ENCODE data around the gene AMZ1. TPM values are rescaled to one million over a fixed set of nuclear protein-coding genes. Genes with fewer than 3 reads are reported as not detected.
"Not testable (repeated sequence)": the region's sequence is repeated elsewhere in the genome, so short reads cannot be mapped to it uniquely, and the experiment has no call there.

The AMZ1 gene
- total RNA-seq, 1 experiment from 2014 or later: 1.3 TPM

DNA sequence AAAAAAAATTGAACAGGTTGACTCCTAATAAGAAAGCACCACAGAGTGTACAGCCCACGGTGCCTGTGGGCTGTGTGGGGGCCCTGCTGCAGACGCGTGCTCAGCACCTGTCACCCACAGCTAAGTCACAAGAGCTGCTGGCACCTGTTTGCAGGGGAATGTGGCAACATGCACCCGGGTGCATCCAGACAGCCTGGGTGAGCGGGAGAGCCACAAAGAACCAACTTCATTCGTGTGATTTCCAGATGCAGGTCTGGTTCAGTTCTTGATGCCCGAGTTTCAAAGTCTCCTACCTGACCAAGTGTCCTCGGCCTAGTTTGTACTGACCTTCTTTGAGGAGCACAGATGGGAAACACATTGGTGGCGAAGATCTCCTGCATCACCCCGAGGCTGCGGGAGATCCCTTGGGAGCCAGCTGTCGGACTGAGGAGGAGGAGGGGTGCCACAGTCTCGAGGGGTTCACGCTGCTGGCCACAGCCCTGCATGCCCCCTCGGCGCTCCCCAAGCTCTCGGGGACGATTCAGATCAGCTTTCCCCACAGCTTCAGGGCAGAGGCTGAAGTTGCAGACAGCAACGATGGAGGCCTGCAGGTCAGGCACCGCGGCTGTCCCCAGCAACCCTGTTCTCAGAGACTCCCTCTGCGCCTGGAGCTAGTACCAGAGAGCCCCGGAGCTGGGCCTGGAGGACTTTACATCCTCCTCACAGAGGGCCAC lies 35.3 kb downstream of the AMZ1 start:
- peaks cover 64% of the 10 kb centered on the region for H3K36me3 ChIP-seq
- no peaks in the 10 kb centered on the region for H3K9me3 ChIP-seq (replicated peaks)

DNA sequence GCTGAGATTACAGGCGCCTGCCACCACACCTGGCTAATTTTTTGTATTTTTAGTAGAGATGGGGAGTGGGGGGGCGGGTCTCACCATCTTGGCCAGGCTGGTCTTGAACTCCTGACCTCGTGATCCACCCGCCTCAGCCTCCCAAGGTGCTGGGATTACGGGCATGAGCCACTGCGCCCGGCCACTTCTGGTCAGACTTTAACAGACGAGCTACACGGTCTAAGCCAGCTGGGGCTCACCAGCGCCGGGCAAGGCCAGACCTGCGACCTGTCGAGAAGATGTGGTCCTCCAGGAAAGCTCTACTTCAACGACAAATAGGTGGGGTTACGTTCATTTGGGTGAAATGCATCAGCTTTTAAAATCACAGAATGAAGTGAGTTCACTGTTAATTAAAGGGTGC lies 36.0 kb downstream of the AMZ1 start:
- Histone ChIP-seq H3K36me3 (peaks cover 65% of the 10 kb centered on the region), H3K4me1 (replicated peaks) (peaks cover 15% of the 10 kb centered on the region)
- H3K9me3 ChIP-seq (replicated peaks); H3K4me3 ChIP-seq; DNase-seq (ENCODE audit: low read depth in 1 of 2, low spot score in 2 of 2); H3K27ac ChIP-seq; H3K27me3 ChIP-seq (replicated peaks): not testable (repeated sequence)

More for the DNA sequence above, 35.3 kb downstream of the AMZ1 start:
- no peak for DNase-seq (ENCODE audit: low read depth in 1 of 2, low spot score in 2 of 2)
- Histone ChIP-seq H3K27me3 (replicated peaks) (no peaks in the 10 kb centered on the region), H3K4me1 (replicated peaks) (peaks cover 12% of the 10 kb centered on the region), H3K27ac (no peak overlapping the region), H3K4me3 (no peak overlapping the region)

DNA sequence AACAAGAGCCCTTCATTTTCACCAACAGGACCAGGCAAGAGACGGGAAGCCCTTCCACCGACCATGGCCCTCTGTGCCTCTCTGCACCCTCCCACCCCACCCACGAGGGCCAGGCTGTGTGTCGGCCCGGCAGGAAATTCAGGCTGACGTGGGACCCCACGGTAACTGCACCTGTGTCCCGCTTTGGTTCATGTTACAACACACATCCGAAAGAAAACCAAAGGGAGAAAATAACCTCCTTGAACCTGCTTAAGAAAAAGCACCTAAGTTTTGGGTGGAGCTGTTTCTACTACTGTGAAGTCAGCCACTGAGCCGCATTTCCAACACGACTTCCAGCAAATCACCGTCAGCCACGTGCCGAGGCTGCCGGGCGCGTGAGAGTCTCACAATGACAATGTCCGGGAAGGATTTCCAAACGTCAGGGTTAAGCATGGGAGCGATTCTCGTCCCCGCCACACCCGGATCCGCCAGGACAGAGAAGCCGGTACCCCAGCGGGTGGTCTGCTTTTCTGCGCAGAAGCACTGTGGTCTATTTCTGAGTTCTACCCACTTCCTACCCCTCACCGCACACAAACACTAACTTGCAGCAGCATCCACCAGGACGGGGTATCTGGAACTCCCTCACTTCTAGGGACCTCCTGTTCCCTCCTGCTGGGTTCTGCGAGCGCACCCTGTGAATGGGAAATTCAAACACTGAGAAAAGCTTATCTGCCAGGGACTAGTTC lies 36.6 kb downstream of the AMZ1 start:
- Histone ChIP-seq H3K4me1 (replicated peaks) (peaks cover 15% of the 10 kb centered on the region), H3K4me3 (no peak overlapping the region), H3K9me3 (replicated peaks) (no peaks in the 10 kb centered on the region), H3K36me3 (peaks cover 66% of the 10 kb centered on the region), H3K27me3 (replicated peaks) (no peaks in the 10 kb centered on the region), H3K27ac (no peak overlapping the region)
- DNase-seq (ENCODE audit: low read depth in 1 of 2, low spot score in 2 of 2): no peak

DNA sequence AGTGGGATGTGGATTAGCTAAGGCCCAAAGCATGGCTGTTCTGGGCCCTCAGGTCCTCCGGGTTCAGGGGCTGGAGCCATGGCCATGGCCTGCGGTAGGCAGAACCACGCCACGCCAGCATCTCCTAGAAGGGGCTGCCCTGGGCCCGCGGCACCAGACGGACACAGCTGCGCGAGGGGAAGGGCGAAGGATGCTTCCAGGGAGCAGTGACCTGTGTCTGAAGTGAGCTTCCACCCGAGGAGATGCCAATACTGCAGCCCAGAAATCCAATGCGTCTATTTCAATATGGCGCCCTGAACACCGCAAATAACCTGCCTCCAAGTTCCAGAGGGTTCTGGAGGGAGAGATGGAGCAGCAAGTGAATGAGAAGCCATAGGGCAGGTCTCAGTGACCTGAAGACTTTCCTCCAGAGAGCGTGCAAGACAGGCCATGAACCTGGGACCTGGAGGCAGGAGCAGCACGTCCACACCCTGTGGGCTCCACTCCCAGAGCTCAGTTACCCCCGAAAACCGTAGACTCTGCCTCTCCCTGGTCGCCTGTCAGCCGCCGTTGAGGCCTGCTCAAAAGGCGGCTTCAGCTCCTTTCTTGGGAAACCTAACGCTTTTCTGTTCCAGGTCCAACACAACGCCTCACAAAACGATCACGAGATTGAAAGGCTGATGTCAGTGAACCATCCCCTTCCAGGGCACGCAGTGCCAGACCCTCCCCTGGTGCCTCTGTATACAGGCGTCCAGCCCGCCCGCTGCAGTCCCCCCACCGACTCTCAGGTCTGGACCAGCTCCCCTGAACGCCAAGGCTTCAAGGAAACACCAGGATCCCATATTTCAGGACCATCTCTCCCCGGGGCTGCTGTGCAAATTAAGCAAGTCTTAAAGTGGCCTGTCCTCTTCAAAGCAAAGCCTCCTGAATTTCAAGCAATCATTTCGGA lies 37.4 kb downstream of the AMZ1 start:
- no peaks in the 10 kb centered on the region for H3K27me3 ChIP-seq (replicated peaks)
- no peak overlapping the region for H3K4me3 ChIP-seq
- H3K4me1 ChIP-seq (replicated peaks): peaks cover 15% of the 10 kb centered on the region
- DNase-seq (ENCODE audit: low read depth in 1 of 2, low spot score in 2 of 2): no peak
- H3K36me3 ChIP-seq: peaks cover 66% of the 10 kb centered on the region
- H3K9me3 ChIP-seq (replicated peaks): no peaks in the 10 kb centered on the region
- no peak overlapping the region for H3K27ac ChIP-seq

DNA sequence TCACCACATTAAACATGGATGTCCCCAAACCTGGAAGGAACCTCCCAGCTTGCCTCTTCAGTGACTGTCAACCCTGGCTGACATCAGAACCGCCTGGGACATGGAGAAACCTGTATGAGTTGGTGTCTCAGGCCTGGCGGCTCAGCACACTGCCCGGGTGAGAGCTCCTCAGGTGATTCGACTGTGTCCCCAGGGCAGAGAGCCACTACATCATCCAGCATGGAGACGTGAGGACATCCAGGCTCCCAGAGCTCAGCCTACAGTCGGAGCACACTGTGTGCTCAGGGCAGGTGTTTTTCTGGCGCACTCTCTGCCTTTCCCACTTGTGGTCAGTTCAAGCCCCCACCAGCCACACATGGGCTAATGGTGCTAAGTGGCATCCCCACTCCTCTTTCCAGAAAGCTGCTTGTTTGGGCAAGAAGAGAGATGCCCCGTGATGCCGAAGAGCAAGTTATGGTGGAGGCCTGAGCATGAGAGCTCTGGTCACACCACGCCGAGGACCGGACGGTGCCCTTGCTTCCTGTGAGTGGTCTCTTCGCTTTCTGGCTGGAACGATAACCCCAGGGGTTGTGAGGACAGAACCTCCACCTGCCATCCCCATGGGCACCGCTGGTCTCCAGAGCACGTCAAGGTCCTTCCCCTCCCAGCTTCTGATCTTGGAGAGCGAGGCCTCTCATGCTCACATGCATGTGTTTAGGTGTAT lies 38.5 kb downstream of the AMZ1 start:
- Histone ChIP-seq H3K4me3 (no peak overlapping the region), H3K4me1 (replicated peaks) (peaks cover 4% of the 10 kb centered on the region), H3K36me3 (peaks cover 74% of the 10 kb centered on the region), H3K27me3 (replicated peaks) (no peaks in the 10 kb centered on the region), H3K27ac (no peak overlapping the region), H3K9me3 (replicated peaks) (no peaks in the 10 kb centered on the region)
- no peak for DNase-seq (ENCODE audit: low read depth in 1 of 2, low spot score in 2 of 2)

DNA sequence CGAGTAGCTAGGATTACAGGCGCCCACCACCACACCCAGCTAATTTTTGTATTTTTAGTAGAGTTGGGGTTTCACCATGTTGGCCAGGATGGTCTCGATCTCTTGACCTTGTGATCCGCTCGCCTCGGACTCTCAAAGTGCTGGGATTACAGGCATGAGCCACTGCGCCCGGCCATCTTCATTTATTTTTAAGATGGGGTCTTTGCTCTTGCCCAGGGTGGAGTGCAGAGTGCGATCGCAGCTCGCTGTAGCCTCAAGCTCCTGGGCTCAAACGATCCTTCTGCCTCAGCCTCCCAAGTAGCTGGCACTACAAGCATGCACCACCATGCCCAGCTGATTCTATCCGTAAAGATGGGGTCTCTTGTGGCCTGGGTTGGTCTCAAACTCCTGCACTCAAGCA lies 39.2 kb downstream of the AMZ1 start:
- DNase-seq (ENCODE audit: low read depth in 1 of 2, low spot score in 2 of 2): peak in 1 of 2 experiments; percentile 23
- H3K4me3 ChIP-seq; H3K4me1 ChIP-seq (replicated peaks); H3K27ac ChIP-seq; H3K9me3 ChIP-seq (replicated peaks); H3K27me3 ChIP-seq (replicated peaks): not testable (repeated sequence)
- peaks cover 76% of the 10 kb centered on the region for H3K36me3 ChIP-seq

DNA sequence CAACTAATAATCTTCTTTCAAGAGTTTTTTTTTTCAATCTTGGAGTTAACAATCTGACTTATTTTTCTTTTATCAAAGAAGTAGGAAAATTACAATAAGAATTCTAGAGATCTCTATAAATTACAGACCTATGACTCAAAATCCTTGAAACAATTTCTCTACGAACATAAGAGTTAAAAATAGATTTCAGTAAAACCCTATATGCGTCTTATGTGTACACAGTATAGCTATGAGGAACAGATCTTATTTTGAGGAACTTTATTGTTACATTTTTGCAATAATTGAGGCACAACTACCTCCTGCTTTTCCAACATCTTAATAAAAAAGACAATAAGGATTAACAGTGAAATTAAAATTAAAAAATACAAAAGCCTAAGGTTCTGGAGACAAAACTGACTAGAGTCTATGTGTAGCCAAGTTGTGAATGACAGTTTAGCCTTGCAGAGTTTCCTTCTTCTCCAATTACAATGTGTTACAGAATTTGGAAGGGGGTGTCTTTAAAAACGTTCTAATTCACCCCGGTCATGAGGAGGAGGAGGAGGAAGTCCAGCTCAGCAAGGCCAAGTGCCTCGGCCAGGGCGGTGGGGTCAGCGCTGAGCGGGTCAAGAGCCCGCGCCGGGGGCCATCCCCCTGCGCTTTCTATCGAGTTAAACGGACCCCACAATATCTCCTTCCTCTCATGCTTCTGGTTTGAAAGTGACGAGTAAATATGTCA lies 40.5 kb downstream of the AMZ1 start:
- peak in 1 of 2 experiments; percentile 16 for DNase-seq (ENCODE audit: low read depth in 1 of 2, low spot score in 2 of 2)
- no peak overlapping the region; the same call in 1 of the 2 replicates for H3K27ac ChIP-seq
- no peaks in the 10 kb centered on the region for H3K9me3 ChIP-seq (replicated peaks)
- H3K4me1 ChIP-seq (replicated peaks): 0 out of 2 replicates have a peak, but pooled peaks cover 4% of the 10 kb centered on the region
- no peak overlapping the region for H3K4me3 ChIP-seq
- H3K27me3 ChIP-seq (replicated peaks): no peaks in the 10 kb centered on the region
- peaks cover 73% of the 10 kb centered on the region for H3K36me3 ChIP-seq

DNA sequence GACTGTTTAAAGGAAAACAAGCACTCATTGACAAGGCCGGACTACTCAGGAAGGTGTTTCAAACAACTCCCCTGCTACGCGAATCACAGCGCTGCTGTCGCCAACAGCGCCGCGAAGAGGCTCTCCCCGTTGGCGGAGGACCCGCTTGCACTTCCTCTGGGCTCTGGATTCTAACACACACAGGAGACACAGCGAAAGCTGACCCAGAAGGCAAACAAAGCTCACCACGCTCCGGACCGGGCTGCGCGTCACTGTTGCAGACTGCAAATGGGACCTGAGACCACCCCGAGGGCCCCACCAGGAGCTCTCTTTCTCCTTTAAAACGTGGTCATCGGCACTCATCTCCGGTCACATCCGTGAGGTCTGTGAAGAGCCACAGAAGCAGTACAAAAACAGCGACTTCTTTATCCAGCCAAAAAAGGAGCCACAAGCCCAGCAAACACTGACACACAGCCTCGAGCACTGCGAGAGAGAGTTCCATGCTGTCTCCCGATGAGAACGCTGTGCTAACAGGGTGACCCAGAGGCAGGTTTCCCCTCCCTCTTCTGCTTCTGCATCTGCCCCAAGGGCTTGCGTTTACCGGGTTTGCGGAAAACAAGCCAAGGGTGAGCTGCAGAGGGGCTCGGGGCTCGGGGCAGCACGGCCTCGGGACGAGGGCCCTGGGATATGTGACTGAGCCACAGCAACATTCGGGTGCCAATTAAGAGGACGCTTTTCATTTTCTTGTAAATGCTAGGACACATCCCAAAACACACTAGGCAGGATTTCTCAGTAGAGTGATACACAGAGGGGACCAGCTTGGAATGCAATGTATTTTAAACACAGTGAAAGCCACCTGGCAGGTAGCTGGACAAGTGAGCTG lies 41.3 kb downstream of the AMZ1 start:
- H3K27me3 ChIP-seq (replicated peaks): no peaks in the 10 kb centered on the region
- peak in 1 of 2 experiments; percentile 23 for DNase-seq (ENCODE audit: low read depth in 1 of 2, low spot score in 2 of 2)
- no peaks in the 10 kb centered on the region for H3K9me3 ChIP-seq (replicated peaks)
- H3K4me1 ChIP-seq (replicated peaks): 0 out of 2 replicates have a peak, but pooled peaks cover 4% of the 10 kb centered on the region
- no peak overlapping the region for H3K27ac ChIP-seq
- no peak overlapping the region for H3K4me3 ChIP-seq
- H3K36me3 ChIP-seq: peaks cover 76% of the 10 kb centered on the region

DNA sequence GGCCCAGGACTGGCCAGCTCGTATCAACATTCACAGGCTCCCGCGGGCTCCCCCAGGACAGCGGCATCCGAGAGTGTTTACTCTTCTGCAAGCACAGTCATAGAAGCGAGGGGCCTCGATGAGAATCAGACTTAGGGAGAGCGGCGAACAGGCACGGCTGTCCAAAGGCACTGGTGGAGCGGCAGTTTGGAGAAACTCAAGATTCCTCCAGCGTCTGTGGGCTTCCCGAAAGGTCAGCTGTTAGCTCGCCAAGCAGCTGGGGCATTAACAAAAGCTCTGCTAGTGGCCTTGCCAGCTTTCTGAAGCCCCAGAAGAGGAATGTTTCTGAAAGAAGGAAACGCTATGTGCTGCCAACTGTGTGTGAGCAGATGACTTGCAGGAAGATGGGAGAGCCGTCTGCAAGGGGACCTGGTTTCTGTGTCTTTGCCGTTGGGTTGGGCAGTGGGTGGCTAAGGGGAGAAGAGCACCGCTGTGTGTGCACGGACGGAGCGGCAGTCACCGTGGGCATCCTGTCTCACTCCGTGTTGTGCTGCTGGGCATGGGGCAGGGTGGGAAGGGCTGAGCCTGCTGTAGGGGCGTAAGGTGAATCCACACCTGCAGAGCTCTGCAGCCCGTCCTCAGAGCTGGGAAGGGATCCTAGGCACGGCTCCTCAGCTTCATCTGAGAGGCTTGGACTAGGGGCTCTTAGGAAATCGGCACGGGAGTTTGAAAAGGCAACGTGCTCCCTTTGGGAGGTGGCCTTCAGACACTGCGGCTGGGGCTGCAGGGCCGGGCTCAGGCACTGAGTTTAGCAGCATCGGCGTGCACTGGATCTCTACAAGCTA lies 42.1 kb downstream of the AMZ1 start:
- Histone ChIP-seq H3K27ac (no peak overlapping the region), H3K4me3 (no peak overlapping the region), H3K36me3 (peaks cover 73% of the 10 kb centered on the region), H3K27me3 (replicated peaks) (no peaks in the 10 kb centered on the region), H3K4me1 (replicated peaks) (0 out of 2 replicates have a peak, but pooled peaks cover 4% of the 10 kb centered on the region), H3K9me3 (replicated peaks) (no peaks in the 10 kb centered on the region)
- peak in 1 of 2 experiments; percentile 38 for DNase-seq (ENCODE audit: low read depth in 1 of 2, low spot score in 2 of 2)

DNA sequence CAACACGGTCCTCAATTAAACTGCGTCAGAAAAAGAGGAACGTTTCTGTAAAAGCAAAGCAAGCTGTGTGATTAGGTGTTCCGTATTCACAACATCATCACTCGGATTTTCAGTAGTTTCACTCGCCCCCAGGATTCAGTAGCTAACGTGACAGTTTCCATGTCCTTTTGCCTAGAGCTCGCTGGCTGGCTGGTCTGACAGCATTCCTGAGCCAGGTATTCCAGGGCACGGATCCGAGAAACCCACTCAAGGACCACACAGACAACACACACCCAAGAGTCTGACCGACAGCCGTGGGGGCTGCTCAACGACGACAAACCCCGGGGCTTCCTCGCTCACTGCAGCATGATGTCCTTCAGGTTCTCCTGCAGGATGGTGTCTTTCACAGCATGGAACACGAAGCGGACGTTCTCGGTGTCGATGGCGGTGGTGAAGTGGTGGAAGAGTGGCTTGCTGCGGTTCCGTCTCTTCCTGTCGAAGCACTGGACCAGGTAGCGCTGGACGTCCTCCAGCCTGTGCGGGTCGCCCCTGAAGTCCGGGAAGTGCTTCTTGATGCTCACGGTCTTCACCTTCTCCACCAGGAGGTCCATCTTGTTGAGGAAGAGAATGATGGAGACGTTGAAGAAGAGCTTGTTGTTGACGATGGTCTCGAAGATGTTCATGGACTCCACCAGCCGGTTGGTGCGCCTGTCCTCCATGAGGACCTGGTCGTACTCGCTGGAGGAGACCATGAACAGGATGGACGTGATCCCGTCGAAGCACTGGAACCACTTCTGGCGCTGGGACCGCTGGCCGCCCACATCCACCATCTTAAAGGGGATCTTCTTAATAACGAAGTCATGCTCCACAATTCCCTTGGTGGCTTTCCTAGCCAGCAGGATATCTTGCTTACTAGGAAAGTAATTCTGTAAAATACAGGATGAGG lies 43.1 kb downstream of the AMZ1 start:
- Histone ChIP-seq H3K27ac (no peak overlapping the region), H3K9me3 (replicated peaks) (no peaks in the 10 kb centered on the region)

More for the DNA sequence above, 43.1 kb downstream of the AMZ1 start:
- peak in 1 of 2 experiments; percentile 41 for DNase-seq (ENCODE audit: low read depth in 1 of 2, low spot score in 2 of 2)
- no peak overlapping the region for H3K4me3 ChIP-seq
- peaks cover 69% of the 10 kb centered on the region for H3K36me3 ChIP-seq
- 0 out of 2 replicates have a peak, but pooled peaks cover 4% of the 10 kb centered on the region for H3K4me1 ChIP-seq (replicated peaks)
- H3K27me3 ChIP-seq (replicated peaks): no peaks in the 10 kb centered on the region
